Tibial nerve (tissue), 4 donors: ENCODE results near the gene B3GALT4. TPM values are rescaled to one million over a fixed set of nuclear protein-coding genes. Genes with fewer than 3 reads are reported as not detected.
A peak's percentile ranks its signal among the peaks of the same experiment; 100 is the strongest.

Source experiments
- DNase-seq, 2 donors: peaks; one replicate each; pipeline ENCODE4 v3.0.0-alpha.2; 2019; ENCODE audit warnings: low spot score in 2 of 2
- H3K27ac ChIP-seq, 4 donors: fragments of 200-600 bp; sonication (generic) in 3 of 4; one replicate each; pipeline ENCODE4 v1.5.1; 2017 to 2019; ENCODE audit warnings: mild to moderate bottlenecking in 1 of 4
- H3K27me3 ChIP-seq, 2 donors: fragments of 200-600 bp; sonication (generic) in 1 of 2; one replicate each; pipeline versions ENCODE4 v1.5.1 to v1.6.0; 2017 to 2019
- H3K36me3 ChIP-seq, 3 donors: fragments of 200-600 bp; sonication (generic); one replicate each; pipeline ENCODE4 v1.5.1; 2018 to 2019
- H3K4me1 ChIP-seq, 4 donors: fragments of 200-600 bp; sonication (generic) in 3 of 4; one replicate each; pipeline ENCODE4 v1.5.1; 2017 to 2019
- H3K4me3 ChIP-seq, 4 donors: fragments of 200-600 bp; sonication (generic) in 3 of 4; one replicate each; pipeline ENCODE4 v1.5.1; 2017 to 2019; ENCODE audit warnings: mild to moderate bottlenecking in 1 of 4, moderate library complexity in 1 of 4
- H3K9me3 ChIP-seq, 4 donors: fragments of 200-600 bp; sonication (generic) in 3 of 4; one replicate each; pipeline ENCODE4 v1.5.1; 2017 to 2019
- CTCF ChIP-seq, 5 experiments: fragments of 200-600 bp in 3 of 5; fragments of 450-650 bp in 2 of 5; sonication (generic) in 3 of 5; IDR thresholded peaks; one replicate each; pipeline ENCODE4 v1.5.1; 2016 to 2019; ENCODE audit warnings: antibody characterized with exemption in 5 of 5, mild to moderate bottlenecking in 3 of 5, moderate library complexity in 2 of 5
- EP300 ChIP-seq, 2 donors: sonication (generic); formaldehyde crosslinking; IDR thresholded peaks; one replicate each; pipeline ENCODE4 v1.6.1; 2017; ENCODE audit warnings: antibody characterized with exemption in 2 of 2, mild to moderate bottlenecking in 1 of 2
- POLR2A ChIP-seq, 2 donors: fragments of 450-650 bp; IDR thresholded peaks; one replicate each; pipeline ENCODE4 v1.6.1; 2017; ENCODE audit warnings: antibody characterized with exemption in 2 of 2, mild to moderate bottlenecking in 2 of 2, moderate library complexity in 2 of 2
- WGBS, 2 donors: methylation state at CpG; one replicate each; pipeline ENCODE4 v1.1.5; 2018; 5-methylcytosine and 5-hydroxymethylcytosine counted together
- total RNA-seq, 4 donors: library from RNA; depleted of rRNA; stranded (reverse); fragments of >200 nt; gene quantifications; one replicate each; pipeline ENCODE4 v1.1.0, GENCODE V29; 2016

Gene B3GALT4
- total RNA-seq = 10 to 100 TPM in 3 of 4 donors, 1 to 10 TPM in 1; 7.5 to 30.4 (median 17.7) TPM

GRCh38 chr6:33276864-33277662 is at the start of gene B3GALT4:
Gene B3GALT4, plus strand, starts transcription at chr6:33277123. Its CDS starts 297 bp downstream, at chr6:33277420.
- 0 to 1% methylated on average over 21 to 24 of the region's 80 CpGs for WGBS, 2 donors
- peak within 1 kb of the TSS; percentile 54 to 95 (median 87) for H3K27ac ChIP-seq
- peak; percentile 48 to 59 for DNase-seq
- TF ChIP-seq CTCF (IDR thresholded peaks at IDR 0.05) (peak; percentile 48 to 80 (median 63)), EP300 (IDR thresholded peaks at IDR 0.05) (peak in 1 of 2 donors; percentile 49), POLR2A (IDR thresholded peaks at IDR 0.05) (peak in 1 of 2 donors; percentile 47)
- no peaks in the 10 kb centered on the region for H3K9me3 ChIP-seq
- H3K27me3 ChIP-seq = no peaks in the 10 kb centered on the region
- H3K4me1 ChIP-seq = peaks cover 3 to 67% (median 53%) of the 10 kb centered on the region in 4 donors
- peaks cover 0 to 71% (median 25%) of the 10 kb centered on the region in 3 donors for H3K36me3 ChIP-seq
- peak within 1 kb of the TSS; percentile 39 to 95 (median 68) for H3K4me3 ChIP-seq

- Histone ChIP-seq H3K4me1 (no peaks in the 10 kb centered on the region), H3K27me3 (peaks cover 0 to 12% of the 10 kb centered on the region in 2 donors), H3K36me3 (no peaks in the 10 kb centered on the region), H3K4me3 (no peak overlapping the region), H3K27ac (no peak overlapping the region), H3K9me3 (no peaks in the 10 kb centered on the region)
- TF ChIP-seq CTCF (IDR thresholded peaks at IDR 0.05) (no peak), EP300 (IDR thresholded peaks at IDR 0.05) (no peak), POLR2A (IDR thresholded peaks at IDR 0.05) (no peak)
- 16 to 21% methylated on average over 6 of the region's 6 CpGs for WGBS, 2 donors
- no peak for DNase-seq
Measured at GRCh38 chr6:33235221-33235634, 41.7 kb upstream of the B3GALT4 start.

GRCh38 chr6:33236328-33236727 is 40.6 kb upstream of the B3GALT4 start:
- Histone ChIP-seq H3K27me3 (peaks cover 0 to 12% of the 10 kb centered on the region in 2 donors), H3K9me3 (no peaks in the 10 kb centered on the region), H3K4me1 (no peaks in the 10 kb centered on the region), H3K27ac (no peak overlapping the region), H3K4me3 (no peak overlapping the region), H3K36me3 (no peaks in the 10 kb centered on the region)
- TF ChIP-seq EP300 (IDR thresholded peaks at IDR 0.05) = no peak
- no peak for TF ChIP-seq CTCF (IDR thresholded peaks at IDR 0.05)
- TF ChIP-seq POLR2A (IDR thresholded peaks at IDR 0.05) = no peak
- DNase-seq = no peak

GRCh38 chr6:33236852-33237251 is 40.1 kb upstream of the B3GALT4 start:
- no peak for DNase-seq
- TF ChIP-seq POLR2A (IDR thresholded peaks at IDR 0.05) (no peak), CTCF (IDR thresholded peaks at IDR 0.05) (no peak), EP300 (IDR thresholded peaks at IDR 0.05) (no peak)
- no peaks in the 10 kb centered on the region for H3K9me3 ChIP-seq
- H3K36me3 ChIP-seq = no peaks in the 10 kb centered on the region
- 83 to 89% methylated on average over 6 of the region's 6 CpGs for WGBS, 2 donors
- no peaks in the 10 kb centered on the region for H3K4me1 ChIP-seq
- H3K4me3 ChIP-seq = no peak overlapping the region
- H3K27ac ChIP-seq = no peak overlapping the region
- peaks cover 0 to 12% of the 10 kb centered on the region in 2 donors for H3K27me3 ChIP-seq

GRCh38 chr6:33237741-33238140 is 39.2 kb upstream of the B3GALT4 start:
- WGBS, 2 donors = 49 to 59% methylated on average over 2 of the region's 2 CpGs
- Histone ChIP-seq H3K4me3 (no peak overlapping the region), H3K4me1 (no peaks in the 10 kb centered on the region), H3K27me3 (peaks cover 0 to 12% of the 10 kb centered on the region in 2 donors), H3K27ac (no peak overlapping the region), H3K36me3 (no peaks in the 10 kb centered on the region), H3K9me3 (no peaks in the 10 kb centered on the region)
- DNase-seq = no peak
- TF ChIP-seq EP300 (IDR thresholded peaks at IDR 0.05) = no peak
- TF ChIP-seq POLR2A (IDR thresholded peaks at IDR 0.05) = no peak
- no peak for TF ChIP-seq CTCF (IDR thresholded peaks at IDR 0.05)
